Stimulated activated CD4-positive, alpha-beta T cell treated with anti-CD3 and anti-CD28 coated beads, Interleukin-1b, Interleukin-23, amount 100 ng/mL, for 24 hours (primary cell): ENCODE measurements around the gene HMGB1.
A peak's percentile ranks its signal among the peaks of the same experiment; 100 is the strongest.

Experiments used
- DNase-seq, 4 experiments: peaks; one replicate each; pipeline ENCODE4 v3.0.0-alpha.2; 2020; ENCODE audit warnings: low read depth in 4 of 4, low spot score in 1 of 4

The HMGB1 gene

DNA sequence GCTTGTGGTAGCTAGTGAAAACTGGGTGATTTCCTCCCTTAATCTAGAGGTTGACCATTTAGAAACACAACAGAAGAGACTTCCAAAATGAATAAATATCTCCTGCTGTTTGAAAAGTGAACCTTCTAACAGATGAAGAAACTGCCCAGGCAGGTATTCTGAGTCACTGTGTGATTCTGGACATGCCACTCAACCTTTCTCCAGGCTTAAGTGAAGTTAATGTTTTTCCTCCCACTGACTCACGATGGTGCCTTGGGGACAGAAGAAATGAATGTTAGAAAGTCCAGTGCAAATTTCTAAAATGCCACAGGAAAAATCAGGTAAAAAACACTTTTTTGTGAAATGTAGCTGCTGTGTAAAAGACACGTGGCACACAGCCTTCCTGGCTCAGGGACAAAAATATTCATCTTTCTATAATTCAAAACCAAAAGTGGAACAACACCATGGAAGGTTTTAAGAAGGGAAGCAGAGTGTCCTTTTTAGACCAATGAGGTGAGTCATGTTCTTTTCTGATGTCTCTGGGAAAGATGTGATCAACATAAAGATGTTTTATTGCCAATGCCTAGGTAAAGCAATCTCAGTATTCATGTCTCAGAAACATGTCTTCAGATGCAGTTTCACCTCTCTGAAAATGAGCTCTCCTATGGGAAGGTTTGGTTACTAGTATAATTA is 34.3 kb downstream of the HMGB1 start:
- no peak for DNase-seq

DNA sequence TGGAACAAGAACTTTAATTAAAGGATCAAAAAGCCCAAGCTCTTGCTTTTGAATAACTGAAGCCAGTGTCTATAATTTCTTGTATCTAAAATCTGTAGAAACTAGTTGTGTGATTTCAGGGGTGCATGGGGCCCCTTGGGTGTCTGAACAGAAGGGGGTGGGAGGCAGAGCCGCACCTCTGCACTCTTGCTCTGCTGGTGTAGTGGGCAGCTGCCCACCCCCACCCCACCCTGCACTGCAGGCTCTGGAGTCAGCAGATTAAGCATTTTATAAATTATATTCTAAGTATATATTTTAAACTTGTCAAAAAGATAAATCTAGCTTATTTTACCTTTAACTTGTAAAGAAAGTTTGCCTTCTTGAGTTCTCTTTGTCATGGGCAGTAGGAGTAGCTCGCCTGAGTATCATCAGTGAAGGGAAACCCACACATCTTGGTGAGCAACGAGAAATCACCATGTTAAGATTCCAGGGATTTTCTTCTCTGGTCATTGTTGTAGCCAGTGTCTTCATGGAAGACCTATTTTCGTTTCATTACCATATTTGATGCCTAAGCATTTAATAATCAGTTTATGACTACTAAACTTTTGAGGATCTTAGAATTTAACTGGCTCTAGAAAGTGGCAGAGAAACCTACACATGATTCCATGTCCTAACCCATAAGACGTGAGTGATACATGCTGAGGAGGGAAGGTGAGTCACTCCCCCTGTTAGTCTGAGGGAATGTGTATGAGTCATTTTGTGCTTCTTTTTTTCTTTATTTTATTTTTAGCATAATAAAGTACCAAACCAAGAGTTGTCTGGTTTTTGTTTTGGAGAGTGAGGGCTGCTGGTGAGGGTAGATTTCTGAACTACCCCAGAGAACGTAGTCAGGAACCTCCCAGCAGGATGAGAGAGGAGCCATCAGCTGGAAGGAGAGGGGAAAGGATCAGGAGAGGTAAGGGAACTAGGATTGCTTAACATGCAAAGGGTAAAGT is 35.7 kb downstream of the HMGB1 start:
- peak in 1 of 4 experiments; percentile 28 for DNase-seq

DNA sequence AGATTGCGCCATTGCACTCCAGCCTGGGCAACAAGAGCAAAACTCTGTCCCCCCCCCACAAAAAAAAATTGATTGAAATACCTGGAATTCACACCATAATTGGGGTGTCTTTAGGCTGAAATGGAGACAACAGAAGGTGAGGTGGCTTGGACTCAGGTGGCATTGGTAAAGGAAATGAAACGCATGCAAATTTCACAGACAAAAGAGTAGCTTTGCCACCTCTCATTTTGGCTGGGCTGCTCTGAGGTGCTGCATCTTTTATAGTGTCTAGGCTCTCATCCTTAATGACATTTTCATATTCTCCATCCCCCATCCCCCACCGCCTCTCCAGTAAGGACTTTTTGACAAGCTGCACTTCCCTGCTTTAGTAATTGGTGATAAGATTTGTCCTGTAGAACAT is 36.5 kb downstream of the HMGB1 start:
- no peak for DNase-seq

DNA sequence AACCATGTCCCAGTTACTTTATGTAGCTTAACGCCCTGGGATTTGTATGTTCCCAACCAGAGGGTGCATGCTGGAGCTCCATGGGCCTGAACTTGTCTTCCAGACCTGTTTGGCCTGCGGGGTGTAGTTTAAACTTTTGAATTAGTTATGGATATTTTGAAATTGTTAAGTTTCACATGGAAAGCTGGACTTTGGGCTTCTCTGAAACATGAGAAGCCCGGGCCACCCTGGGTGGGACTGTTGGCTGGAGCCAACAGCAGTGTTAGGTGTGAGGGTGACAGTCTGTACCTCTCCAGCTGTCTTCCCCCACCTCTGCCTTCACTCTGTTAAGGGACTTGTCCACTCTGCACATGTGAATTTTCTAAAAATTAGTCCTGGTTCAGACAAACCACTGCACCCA is 41.8 kb downstream of the HMGB1 start:
- no peak for DNase-seq

DNA sequence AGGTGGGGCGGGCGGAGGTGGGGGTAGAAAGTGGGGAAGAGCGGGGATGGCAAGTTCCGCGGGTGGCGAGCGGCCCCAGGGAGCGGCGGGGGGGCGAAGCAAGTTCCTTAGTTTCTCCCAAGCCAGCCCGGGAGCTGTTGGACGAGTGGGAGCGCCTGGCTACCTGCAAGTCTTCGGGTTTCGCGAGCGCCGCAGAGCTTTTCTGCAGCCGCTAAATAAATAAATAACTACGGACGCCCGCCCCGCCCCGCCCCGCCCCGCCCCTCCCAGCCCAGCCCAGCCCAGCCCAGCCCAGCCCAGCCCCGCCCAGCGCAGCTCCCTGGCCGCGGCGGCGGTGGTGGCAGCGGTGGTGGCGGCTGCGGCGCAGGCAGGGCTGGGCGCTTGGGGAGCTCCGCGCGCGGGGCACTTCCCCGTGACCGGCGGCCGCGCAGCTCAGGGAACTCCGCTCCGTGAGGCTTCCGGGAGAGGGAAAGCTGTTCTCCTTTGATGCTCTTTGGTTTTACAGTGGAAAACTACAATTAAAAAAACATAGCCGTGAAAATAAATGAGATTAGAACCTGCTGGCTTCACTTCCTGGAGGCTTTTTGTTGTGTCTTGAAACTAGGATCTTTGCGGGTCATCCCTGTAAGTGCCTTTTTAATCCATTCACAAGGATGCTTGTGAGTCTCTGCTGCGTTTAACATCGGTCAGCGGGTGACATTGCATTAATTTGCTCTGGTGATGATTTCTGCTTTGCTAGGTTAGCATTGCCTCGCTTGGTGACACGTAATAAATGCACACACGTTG is 43.5 kb downstream of the HMGB1 start, which contains the start of gene UBE2L5:
Gene UBE2L5, plus strand, starts transcription at position 440 of the 786 bp plus-strand sequence. CDS start 5,498 bp downstream, outside the sequence.
- peak in 3 of 4 experiments; percentile 35 to 62 (median 44) for DNase-seq

DNA sequence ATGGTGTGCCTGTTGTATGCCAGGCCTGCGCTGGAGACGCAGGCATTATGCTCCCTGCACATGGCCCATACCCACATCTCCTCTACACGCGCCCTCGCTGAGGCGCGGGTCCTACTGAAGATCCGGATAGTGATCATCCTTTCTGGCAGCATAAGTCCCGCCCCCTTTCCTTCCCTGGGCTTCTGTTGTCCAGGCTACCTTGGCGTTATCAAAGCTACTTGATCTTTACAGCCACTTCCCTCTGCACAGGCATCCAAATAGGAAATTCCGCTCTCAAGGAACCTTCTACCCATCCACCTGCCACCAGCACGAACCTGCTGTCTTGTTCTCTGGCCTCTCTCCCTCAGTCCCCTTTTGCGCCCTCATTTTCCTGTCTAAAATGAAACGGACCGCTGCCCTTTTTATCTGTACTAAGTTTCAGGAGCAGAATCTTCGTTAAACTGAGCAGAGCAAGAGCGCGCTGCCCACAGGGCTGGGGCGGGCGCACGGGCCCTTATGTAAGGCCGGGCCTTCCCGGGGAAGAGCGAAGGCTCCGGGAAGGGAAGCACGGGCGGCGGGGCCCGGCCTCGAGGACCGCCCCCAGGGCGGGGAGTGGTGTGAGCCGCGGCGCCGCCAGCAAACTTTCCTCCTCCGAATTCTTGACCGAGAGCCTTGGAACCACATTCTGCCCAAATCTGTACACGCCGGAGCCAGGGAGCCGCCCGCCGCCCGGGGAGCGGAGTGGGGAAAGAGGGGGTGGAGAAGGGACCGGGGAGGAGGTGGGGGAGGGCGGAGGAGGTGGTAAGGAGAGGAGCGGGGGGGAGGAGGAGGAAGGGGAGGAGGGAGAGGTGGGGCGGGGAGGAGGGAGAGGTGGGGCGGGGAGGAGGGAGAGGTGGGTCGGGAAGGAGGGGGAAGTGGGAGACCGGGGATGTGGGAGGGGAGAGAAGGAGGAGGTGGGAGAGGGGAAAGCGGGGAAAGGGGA is 44.4 kb downstream of the HMGB1 start:
- peak in 1 of 4 experiments; percentile 38 for DNase-seq

DNA sequence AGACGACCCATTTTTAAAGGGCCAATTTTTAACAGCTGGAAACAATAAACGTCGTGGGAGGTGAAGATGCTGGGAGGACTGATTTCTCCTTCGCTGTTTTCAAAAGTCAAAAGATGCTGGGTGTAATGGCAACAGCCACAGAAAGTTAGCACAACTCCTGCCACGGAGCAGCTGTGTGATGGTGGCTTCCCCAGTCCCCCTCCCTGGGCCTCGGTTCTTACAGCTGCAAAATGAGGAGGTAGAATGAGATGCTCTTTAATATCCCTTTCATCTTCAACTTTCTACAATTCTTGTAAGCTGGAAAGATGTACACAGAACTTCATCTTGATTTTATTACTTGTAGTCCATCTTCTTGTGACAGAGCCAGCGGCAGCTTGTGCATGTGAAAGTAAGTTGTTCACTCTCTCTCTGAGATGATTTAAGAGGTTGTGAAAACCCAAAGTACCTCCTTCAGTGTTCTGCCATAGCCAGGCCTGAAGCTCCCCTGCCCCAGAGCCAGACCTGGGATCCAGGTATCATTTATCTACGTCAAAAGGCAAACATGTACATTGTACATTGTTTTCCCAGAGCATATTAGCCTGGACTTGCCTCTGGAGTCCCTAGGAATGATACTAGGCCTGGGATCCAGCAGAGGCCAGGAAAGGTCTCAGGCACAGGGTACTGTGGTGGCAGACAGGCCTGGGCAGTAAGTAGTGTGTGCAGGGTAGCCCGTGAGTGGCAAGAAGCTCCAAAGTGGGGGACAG is 46.8 kb downstream of the HMGB1 start:
- DNase-seq = no peak

DNA sequence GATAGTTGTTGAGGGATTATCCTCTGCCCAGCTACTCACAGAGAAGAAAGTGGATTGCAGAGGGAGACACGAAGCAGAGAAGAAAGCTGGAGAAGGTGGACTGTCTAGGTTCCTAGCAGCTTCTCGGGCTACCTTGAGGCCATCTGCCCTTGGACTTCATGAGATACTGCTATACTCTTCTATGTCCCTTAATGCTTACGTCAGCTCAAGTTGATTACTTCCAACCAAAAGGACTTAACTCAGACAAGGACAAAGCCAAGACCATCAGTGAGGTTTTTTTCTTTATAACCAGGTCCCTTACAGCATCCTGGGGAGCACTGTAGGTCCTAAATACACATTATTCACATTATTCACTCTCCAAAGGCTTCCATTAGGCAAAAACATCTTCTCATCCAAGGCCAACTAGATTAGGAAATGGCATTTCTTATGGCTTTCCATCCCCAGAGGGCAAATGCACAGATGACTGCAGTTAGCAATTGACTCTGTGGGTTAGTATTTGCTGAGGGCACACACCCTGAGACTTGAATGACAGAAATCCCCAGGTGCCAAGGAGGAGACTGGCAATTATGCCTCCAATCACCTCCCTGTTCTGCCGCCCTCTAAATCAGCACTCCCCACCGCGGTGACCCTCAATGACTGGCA is 47.5 kb downstream of the HMGB1 start:
- no peak for DNase-seq

DNA sequence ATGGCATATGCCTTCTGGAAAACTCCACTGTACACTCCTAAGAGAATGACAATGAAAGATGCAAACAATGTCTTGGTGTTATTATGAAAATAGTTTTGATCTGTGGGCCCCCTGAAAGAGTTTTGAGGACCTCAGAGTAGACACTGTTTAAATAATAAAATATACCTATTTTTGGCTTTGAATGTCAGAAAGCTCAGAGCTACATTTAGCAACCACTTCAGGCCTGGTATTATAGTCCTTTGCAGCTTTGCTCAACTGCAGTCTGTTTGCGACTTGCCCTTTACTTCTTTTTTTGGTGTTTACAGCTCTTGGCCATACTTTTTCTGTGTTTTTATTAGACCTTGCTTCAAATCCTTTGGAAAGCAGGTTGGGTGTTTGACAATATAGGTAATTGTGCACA is 49.3 kb downstream of the HMGB1 start:
- no peak for DNase-seq

DNA sequence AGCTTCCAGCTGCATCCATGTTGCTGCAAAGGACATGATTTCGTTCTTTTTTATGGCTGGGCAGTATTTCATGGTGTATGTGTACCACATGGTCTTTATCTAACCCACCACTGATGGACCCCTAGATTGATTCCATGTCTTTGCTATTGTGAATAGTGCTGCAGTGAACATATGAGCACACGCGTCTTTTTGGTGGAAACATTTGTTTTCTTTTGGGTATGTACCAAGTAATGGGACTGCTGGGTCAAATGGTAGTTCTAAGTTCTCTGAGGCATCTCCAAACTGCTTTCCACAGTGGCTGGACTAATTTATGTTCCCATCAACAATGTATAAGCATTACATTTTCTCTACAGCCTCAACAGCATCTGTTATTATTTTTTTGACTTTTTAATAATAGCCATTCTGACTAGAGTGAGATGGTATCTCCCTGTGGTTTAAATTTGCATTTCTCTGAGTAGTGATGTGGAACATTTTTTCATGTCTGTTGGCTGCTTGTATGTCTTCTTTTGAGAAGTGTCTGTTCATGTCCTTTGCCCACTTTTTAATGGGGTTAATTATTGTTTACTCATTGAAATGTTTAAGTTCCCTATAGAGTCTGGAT is 50.2 kb downstream of the HMGB1 start:
- DNase-seq = no peak

DNA sequence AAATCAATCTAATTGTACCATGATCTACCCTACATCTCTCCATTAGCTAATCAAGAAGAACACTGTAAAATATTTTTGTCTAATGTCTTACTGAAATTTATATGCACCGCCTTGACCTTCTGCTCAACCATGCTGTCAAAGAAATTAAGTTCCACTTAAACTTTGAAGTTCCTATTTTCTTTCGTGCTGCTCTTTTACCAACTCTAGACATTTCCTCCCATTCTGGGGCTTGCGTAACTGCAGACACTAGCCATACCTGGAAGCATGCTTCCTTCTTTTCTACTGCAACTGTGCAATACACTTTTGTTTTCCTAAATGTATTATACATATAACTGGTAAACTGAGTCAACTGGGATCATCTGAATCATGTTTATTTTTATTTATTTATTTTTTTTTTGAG is 51.9 kb downstream of the HMGB1 start:
- no peak for DNase-seq

DNA sequence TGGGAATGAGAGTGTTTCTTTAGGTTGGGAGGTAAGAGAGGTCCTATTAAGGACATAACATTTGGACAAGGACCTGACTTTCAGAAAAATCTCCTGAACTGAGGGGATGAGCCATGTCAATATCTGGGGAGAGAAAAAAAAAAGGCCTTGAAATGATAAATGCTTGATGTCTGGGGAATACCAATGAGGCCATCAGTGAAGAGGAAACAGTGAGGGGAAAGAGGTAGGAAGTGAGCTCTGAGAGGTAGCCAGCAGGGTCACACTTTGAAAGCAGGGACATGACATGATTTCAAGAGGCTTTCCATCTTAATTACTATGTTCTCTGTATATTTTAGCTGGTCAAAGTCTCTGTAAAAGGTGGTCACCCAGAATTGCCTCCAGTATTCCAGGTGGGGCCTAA is 53.4 kb downstream of the HMGB1 start:
- DNase-seq = no peak

DNA sequence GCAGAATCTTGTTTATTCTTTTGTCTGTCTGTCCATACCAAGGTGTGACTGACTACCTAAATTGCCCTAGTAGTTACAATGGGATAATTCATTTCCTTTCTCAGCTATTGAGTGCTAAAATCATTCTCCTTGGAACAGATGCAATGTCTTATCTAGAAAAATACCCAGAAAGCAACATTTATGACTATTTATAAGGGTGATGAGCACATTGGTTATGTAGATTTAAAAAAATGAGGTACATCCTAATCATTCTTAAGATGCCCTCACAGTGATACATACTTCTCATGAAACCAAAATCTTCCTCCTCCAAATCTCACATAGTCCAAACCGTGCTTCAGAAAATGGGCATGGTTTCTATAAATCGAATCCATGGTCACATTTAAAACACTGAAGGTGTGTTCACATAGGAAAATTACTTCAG is 55.0 kb downstream of the HMGB1 start:
- no peak for DNase-seq

DNA sequence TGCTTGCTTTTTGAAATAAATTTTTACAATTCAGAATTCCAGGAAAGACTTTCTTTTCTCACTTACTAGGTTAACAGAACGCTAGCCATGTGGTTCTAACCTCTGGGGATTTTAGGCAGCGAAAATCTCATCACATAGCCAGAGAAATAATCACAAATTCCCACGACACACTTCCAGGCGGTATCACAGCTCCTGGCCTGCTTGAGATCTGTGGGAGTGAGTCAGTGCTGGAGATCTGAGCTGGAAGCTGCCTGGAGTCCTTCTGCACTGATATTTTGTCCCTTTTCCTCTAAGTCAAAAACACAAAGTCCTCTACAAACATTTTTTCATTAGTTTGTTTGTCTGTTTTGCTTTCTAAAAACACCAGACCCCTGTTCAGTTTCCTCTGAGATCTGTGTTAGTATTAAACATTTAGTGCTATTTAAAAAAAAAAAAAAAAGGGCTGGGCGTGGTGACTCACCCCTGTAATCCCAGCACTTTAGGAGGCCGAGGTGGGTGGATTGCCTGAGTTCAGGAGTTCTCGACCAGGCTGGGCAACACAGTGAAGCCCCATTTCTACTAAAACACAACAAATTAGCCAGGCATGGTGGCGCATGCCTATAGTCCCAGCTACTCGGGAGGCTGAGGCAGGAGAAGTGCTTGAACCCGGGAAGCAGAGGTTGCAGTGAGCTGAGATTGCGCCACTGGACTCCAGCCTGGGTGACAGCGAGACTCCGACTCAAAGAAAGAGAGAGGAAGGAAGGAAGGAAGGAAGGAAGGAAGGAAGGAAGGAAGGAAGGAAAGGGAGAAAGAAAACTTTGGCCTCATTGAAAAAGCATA is 55.6 kb downstream of the HMGB1 start:
- DNase-seq = no peak

DNA sequence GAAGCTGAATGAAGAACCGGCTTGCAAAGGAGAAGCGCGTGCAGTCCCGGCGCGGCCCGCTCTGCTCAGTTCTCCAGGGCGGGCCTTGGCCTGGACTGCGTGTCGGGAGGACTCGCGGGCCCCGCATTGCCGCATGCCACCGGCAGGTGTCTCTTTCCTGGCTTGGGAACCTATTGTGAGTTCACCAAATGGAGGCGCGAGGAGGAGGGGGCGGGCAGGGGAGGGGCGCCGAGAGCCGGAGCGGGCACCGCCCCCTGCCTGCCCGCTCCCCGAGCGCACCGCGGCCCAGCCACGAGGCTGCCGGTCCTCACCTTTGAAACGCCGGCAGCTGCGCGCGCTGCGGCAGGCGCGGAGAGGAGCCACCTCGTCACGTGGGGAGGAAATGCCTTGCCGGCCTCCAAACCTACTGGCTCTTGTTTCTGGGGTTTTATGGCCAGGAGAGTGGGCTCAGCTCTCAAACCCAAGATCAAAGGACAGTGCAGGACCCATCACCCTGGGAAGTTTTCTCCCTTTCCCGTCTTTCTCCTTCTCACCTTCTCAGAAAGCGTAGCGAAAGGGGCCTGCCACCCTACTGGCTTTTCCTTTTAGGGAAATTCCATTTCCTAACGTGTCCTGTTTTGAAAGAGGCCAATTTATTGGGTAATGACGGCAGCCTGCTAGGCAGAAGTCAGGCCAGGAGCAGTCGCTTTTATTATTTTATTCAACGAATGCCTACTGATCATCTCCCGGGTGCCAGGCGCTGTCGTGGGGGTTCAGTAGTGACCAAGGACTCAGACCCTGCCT is 57.2 kb downstream of the HMGB1 start:
- DNase-seq = peak; percentile 65 to 91 (median 82)

DNA sequence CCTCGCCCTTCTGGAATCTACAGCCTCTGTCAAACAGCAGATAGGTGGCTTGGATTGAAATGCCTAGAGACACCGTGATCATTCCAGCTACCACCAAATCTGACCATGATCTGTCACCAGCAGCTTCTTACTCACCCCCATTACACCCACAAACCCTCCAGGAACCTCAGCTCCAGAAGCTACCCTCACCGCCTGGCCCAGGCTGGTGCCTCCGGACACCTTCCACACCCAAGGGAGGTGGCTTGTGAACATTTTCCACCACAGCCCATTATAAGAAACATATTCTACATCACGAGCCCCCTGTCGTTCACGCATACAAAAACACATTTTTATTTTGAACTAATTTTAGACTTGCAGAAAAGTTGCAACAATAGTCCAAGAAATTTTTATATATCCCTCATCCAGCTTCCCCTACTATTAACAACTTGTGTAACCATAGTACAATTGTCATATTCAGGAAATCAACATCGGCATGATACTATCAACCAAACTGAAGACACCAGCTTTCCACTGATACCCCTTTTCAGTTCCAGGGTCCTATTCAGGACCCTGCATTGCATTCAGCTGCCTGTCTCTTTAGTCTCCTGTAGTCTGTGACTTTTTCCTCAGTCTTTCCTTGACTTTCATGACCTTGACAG is 58.8 kb downstream of the HMGB1 start:
- no peak for DNase-seq
